Myocyte (in vitro differentiated cells): ENCODE measurements around the gene GRK4. TPM values are rescaled to one million over a fixed set of nuclear protein-coding genes. Genes with fewer than 3 reads are reported as not detected.

Experiments
- total RNA-seq: library from RNA; depleted of rRNA; stranded (reverse); fragments of >200 nt; gene quantifications from 2 replicates; pipeline ENCODE4 v1.2.3, GENCODE V29; 2014

GRK4 gene
- total RNA-seq, 1 donor from 2014 or later, result 16.7 TPM

Other genes with a start within 250 kb of the GRK4 start
- gene TNIP2, start 207.2 kb upstream of the GRK4 start, total RNA-seq, result 32.3 and 54.5 TPM in 2 replicates
- 24.9 and 31.1 TPM in 2 replicates for gene SH3BP2, start 170.5 kb upstream of the GRK4 start, total RNA-seq
- 121 and 142 TPM in 2 replicates for gene ADD1, start 119.7 kb upstream of the GRK4 start, total RNA-seq
- gene NOP14, start 165 bp upstream of the GRK4 start, total RNA-seq, result 26.3 and 30.1 TPM in 2 replicates
- not detected in 2 replicates for gene HTT-AS, start 111.0 kb downstream of the GRK4 start, total RNA-seq
- gene HTT, start 111.1 kb downstream of the GRK4 start, total RNA-seq, result 17.5 and 66.1 TPM in 2 replicates